Stimulated activated naive CD4-positive, alpha-beta T cell treated with Interleukin-2 at 50 U/mL for 16 hours (primary cell): ENCODE results near the gene NUDT14.

Experiments used
- DNase-seq: peaks from one replicate; lab custom pipeline; 2025; lab: John Stamatoyannopoulos, UW

NUDT14 gene

DNA sequence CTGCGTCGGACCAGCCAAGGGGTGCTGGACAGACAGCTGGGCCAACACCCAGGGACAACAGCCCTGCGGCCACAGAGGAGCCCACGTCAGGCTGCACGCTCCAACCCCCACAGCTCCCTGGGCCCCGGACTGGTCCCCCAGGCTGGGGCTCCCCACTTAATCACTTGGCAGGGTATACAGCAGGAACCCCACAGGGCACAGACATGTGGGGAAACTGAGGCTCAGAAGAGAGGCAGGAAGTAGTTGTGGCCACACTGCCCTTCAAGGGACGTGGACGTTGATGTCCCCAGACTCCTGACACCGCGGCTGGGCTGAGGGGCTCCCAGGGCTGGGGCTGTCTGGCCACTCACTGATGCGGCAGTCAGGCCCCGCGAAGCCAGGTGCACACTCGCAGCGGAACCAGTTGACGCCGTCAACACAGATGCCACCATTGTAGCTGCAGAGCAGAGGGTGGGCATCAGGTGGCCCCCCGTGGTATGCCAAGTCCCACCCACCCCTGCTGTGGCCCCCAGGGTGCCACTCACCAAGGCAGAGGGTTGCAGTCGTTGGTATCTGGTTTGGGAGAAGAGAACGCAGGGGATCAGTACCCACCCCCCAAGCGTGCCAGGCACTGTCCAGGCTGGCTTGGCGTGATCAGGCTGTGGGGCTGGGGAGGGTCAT lies 34.0 kb downstream of the NUDT14 start:
- DNase-seq: no peak

DNA sequence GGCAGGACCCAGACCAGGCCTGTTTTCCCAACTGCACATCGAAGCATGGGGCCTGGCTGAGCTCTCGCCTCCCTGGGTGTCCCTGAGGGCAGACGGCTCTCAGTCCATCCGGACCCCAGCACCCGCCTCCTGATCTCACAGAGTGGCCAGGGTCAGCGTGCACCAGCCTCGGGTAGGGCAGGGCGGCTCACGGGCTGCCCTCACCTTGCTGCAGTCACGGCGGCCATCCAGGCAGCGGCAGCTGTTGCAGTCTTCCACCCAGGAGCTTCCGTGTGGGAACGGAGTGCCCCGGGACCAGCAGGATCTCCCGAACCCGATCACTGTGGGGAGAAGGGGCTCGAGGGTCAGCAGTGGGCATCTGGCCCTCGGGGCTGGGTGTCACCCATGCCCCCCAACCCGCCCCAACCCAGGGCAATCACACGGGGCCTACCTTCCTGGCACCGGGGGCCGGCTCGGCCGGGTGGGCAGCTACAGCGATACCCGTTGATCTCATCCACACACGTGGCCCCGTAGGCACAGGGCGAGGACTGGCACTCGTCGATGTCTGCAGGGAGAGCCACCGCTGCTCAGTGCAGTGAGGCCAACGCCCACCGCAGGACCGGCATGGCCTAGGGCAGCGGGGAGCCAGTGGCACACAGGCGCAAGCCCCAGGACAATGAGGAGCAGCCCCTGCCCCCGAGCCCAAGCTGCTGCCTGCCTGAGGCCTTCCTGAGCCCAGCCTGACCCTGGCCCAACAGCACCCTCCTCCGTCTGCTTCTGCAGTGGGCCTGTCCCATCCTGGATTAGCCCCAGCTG lies 34.7 kb downstream of the NUDT14 start:
- no peak for DNase-seq

DNA sequence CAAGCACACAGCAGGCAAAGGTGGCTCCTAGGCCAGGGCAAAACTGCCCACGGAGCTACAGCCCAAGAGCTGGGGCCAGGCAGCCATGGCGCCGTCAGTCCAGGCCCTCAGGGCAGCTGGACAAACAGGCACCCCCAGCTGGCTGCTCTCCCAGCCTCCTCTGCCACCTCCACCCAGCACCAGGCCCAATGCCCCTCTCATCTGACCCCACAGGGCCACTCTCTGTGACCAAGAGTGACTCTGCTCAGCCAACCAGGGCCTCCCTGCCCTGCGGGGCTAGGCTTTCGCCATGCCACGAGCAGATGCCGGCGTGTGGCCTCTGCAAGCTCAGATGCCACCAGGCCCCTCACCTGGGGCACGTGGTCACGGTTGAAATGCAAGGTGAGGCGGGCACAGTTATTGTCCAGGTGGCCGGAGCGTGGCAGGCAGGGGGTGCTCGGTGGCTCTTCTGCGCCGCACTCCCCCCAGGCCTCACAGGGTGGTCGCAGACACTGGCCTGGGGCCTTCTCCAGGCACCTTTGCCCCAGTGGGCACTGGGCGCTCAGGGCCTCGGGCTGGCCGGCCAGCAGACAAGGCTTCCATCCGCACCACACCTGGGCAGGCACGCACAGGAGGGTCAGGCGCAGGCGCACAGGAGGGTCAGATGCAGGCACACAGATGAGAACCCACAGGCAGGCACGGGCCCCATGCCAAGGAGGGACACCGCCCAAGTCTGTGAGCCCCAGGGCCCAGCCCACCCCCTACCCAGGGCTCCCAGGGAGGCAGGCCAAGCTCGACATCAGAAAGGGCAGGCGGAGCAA lies 35.5 kb downstream of the NUDT14 start:
- DNase-seq: no peak

DNA sequence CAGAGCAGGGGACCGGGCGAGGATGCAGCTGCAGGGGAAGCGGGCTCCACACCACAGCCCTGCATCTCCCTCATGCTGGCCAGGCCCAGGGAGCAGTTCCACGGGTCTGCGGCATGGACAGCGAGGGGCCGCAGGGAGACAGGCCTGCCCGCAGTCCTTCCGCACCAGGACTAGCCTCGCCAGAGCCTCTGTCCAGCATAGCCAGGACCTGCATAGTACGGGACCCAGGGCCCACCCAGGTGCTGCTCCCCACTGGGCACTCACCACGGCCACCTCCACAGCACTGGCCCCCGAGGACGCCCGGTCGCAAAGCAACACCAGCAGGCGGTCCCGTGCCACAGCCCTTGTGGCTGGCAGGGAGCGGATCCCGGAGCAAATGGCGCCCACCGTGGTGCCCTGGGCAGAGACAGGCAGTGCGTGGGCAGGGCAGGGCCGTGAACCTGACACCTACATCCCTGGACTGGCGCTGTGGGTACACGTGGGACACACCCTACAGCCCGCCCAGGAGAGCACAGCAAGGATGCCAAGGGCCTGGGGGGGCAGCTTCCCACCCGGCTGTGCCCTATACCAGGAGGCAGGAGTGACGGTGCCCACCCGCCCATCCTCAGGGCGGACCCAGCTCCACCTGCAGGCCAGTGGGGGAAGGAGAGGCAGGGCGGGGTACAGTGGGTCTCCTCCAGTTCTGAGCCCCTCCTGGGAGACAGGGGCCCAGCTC lies 36.3 kb downstream of the NUDT14 start:
- DNase-seq: no peak

DNA sequence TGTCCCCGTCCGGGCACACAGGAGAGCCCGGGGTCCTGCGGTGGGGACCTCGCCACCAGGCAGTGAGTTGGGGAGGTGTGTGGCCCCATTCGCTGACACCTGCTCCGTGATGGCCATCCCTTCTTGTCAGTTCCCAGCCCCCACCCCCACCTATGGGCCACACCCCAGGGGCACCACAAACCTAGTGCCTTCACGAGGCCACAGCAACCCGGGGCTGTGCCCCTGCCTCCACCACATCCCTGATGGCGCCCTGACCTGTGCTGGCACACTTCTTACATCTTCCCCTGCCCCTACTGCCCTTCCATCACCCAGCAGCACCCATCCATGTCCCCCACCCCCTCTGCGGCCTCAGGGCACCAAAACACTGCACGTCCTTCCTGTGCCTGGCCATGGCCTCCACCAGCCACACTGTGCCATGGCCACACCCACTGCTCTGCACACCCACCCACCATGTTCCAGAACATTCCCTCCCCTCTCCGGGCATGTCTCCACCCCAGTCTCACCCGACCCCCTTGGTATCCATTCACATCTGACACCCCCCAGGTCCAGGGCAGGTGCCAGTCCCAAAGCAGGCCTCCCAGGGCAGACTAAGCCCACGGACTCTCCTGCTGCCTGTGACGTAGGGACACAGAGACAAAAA lies 37.0 kb downstream of the NUDT14 start:
- no peak for DNase-seq

DNA sequence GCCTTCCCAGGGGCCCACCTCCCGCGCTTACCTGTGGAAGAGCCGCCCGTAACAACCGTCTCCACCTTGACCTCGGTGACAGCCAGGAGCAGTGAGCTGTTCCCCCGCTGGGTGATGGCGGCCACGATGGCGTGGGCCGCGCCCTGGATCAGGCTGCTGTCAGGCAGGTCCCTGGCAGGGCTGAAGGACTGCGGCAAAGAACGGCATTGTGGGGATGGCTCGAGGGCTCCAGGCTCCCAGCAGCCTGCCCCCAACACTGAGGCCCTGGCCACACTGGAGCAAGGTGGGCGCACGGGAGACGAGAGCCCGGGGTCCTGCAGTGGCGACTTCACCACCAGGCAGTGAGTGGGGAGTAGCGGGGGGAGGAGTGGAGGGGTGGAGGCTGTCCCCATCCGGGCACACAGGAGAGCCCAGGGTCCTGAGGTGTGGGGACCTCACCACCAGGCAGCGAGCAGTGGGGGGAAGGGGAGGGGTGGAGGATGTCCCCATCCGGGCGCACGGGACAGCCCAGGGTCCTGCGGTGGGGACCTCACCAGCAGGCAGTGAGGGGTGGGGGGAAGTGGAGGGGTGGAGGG lies 37.6 kb downstream of the NUDT14 start:
- no peak for DNase-seq

DNA sequence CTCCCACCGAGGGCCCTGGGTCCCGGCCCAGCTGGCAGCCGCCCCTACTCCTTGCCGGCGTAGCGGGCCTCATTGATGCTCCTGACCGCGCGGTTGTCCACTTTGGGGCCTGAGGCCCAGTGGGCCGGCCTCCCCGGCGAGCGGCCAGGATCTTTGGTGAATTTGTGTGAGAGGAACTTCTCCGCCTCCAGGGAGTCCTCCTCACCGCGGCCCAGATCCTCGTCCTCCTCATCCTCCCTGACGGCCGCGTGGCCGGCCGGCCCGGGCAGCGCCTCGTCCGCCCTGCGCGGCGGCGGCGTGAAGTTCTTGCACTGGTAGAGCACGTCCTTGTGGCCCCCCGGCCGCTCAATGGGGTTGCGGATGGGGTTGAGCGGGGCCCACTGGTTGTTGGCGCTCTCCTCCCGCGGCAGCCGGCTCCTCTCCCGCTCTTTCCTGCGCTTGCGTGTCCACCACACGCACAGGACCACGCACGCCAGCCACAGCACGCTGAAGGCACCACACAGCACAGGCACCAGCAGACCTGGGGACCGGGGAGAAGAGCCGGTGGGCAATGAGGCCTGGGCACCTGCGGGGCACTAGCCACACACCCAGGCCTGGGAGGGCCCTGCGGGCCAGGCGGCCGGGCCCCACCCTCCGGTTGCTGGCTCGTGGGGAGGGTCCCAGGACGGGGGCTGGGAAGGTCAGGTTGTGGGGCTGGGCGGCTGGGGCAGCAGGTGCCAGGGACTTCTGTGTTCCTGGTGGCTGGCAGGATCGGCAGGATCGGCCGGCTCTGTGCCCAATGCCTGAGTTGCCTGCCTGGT lies 38.3 kb downstream of the NUDT14 start:
- no peak for DNase-seq

DNA sequence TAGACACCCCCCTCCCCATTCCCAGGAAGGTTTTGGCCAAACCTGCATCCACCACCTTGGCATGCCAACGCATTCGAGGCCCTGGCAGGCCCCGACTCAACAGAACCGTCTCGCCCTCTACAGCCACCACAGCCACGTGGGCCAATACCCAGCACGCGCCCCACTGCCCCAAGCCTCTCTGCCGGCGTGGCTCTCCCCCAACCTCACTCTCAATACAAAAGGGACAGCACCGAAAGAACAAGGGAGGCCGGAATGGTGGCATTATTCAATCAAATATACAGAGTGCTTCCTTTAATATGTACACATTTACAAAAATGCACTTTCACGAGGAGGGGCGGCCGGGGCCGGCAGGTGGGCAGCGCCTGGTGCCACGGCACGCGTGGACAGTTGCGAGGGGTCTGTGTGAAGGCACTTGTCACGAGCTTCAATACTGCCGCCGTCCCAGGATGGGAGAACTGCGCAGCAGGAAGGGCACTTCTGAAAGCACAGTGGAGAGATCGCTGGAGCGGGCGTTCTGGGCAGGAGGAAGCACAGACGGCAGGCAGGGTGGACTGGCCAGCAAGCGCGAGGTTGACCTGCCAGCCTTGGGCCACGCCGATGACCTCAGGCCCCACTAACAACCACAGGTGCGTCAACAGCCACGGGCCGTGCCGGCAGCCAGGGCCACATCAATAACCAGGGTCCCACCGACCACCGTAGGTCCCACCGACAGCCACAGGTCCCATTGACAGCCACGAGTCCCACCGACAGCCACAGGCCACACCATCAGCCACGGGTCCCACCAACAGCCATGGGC lies 39.4 kb downstream of the NUDT14 start:
- no peak for DNase-seq

DNA sequence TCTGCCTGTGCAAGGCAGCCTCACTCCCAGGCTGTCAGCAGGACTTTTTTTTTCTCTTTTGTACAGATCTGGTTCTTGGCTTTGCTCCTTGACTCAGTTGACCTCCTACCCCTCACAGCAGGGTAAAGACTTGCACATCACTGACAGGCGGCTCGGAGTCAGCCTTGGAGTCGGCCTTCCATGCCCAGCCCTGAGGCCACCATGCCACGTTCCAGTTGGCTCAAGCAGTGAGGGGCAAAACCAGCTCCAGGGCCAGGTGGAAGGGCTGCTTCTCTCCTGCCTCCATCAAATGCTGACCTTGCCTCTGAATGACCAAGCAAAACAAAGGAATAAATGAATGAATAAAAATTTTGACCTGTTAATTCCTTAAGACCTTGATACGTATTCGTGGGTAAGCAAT lies 40.1 kb downstream of the NUDT14 start:
- no peak for DNase-seq

DNA sequence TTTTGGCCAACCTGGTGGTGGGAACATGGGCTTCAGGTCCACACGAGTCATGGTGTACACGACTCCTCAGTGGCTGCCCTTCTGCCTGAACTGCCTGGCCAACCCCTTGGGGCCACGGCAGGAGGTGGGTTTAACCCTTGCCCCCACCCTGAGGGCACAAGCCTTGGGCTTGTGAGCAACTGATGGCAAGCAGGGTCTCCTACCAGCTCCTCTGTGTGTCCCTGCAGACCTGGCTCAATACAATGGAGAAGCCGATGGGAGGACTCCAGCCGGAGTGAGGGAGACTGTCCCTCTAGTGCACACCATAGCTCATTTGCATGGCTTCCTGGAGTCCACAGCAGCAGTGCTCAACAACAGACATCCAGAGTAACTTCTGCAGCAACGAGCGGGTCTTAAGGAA lies 40.5 kb downstream of the NUDT14 start:
- DNase-seq: no peak

DNA sequence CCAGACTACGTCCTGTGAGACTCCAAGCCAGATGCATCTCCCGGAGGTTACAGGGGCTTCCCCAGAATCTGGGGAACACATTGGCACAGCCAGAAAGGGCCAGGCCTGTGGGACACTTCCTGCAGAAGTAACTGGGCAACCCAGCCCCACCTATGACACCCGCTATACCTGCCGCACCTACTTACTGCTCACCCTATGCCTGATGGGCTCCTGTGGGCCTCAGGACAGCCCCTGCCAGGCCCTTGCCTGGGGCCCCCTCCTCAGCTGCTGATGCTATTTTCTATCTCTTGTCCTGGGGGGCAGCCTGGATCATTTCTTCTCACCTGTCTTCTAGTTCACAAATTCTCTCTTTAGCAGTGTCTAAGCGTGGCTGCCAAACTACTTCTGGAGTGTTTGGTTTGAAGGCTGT lies 41.3 kb downstream of the NUDT14 start:
- DNase-seq: no peak

DNA sequence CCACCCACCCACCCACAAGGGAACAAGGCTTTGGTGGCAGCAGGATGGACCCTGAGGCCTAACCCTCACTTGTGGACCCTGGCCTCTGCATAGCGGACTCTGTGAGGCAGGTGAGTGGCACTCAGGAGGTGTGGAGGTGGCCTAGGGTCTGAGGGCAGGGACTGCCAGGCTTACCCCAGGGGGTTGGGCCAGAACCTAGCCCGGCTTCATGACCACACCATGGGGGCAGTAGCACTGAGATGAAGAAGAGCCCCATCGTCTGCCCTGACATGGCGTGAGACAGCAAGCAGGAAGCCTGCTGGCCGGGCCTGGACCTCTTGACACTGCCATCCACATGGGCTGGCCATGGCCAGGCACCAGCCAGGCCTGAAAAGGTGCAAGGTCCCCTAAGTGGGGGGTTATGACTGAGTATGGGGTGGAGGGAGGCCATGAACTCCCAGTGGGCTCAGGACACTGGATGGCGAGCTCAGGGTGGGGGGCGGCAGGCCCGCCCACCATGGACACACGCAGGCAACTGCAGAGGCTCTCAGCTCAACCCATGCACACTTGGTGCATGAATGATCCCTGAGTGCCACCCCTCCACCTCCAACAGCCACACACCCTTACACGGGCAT lies 41.8 kb downstream of the NUDT14 start:
- no peak for DNase-seq

DNA sequence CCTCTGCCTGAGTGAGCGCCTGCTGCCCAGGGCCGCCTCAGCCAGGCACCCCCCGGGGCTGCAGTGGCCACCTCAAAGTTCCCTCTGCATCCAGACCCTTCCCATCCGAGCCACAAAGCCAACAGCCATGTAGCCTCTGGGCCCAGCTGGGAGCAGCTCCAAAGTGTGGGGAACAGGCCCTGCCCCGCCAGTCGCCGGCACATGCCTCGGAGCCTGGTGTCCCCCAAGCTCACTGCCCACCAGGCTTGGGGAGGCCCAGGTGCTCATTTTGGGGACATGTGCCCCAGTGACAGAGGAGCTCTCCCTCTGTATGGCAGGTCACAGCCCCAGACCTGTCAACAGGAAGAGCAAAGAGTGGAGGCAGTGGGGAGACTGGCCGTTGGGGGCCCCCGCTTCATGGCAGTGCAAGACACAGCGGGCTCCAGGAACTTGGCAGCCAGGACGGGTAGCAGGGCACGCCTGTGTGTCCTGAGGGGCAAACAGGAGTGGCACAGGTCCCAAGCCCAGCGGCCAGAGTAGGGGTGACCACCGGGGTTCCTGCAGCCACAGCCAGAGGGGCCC lies 42.5 kb downstream of the NUDT14 start:
- DNase-seq: no peak

DNA sequence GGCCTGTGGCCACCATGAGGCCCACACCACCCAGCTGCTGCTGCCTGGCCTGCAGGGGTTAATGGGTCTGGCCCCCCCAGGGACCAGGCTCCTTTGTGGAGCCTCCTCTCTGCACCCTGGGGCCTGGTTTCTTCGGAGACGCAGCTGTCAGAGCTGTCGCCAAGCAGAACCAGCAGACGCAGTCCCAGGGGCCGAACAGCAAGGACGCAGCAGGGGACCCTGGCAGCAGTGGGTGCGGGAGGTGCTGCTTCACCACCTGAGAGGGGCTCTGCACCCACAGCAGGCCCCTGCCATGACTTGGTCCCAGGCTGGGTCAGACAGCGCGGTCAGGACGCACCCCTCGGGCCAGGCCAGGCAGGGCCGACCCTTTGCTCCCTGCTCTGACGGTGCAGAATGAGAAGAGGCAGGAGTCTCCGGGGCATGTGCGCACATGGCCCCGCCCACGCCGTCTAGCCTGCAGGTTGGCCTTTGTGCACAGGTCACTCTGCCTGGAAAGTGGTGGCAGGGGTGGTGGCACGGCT lies 43.0 kb downstream of the NUDT14 start:
- no peak for DNase-seq

DNA sequence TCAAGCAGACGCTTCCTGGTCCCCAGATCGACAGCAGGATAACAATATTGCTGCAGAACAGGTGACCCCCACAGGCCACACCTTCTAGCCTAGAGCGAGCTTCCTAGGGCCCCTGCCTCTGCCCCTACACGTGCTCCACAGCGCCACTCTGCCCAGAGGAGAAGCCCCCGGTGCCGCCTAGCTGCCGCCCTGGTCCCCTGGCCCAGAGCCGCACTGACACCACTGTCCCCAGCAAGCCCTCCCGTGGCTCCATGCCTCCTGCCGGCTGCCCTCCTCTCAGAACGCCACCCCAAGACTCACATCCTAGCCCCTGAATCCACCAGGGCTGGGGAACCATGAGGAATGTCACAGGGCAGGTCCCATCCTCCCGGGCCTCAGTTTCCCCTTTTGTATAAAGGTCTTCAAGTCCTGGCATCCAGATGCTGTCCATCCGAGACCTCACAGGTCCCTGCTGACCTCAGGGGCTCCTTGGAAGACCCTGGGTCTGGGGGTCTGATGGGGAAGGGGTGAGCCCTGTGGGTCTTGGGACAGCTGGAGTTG lies 43.6 kb downstream of the NUDT14 start:
- no peak for DNase-seq

DNA sequence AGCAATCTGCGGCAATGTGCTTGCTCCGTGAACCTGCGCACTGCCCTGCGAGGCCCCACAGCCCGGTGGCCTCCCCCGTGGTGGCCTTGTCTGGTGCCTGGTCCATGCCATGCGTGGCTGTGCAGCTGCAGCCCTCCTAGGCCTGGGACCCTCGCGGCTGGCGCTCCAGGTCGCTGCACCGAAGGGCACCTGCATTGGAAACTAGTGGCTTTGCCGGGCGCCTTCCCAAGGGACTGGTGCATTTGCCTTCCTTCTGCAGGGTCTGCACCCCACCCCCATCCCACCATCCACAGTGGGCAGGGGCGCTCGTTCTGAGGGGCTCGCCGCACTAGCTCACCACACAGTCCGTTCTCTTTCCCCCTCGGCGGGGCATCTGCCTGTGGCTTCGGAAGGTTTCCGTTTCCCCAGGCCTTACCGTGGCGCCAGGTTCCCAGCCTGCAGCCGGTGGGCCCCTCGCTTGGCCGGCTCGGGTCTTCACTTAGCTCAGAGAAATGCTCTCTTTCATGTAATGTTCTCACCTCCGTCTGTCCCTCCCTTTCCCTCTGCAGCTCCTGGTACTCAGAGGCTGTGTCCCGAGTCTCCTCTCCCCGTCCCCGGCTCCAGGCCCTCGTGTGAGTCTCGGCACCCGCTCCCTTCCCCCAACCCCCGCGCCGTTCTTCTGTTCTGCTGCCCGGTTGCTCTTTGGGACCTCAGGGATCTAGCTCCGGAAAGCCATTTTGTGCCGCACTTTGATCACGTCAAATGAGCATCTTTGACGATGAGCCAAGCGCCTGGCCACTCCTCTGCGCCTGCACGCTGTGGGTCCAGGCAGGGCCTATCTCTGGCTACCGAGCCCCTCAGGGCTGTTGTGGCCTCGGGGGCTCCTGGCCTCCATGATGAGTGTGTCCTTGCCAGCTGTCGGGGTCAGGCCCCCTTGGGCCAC lies 44.5 kb downstream of the NUDT14 start:
- DNase-seq: no peak

DNA sequence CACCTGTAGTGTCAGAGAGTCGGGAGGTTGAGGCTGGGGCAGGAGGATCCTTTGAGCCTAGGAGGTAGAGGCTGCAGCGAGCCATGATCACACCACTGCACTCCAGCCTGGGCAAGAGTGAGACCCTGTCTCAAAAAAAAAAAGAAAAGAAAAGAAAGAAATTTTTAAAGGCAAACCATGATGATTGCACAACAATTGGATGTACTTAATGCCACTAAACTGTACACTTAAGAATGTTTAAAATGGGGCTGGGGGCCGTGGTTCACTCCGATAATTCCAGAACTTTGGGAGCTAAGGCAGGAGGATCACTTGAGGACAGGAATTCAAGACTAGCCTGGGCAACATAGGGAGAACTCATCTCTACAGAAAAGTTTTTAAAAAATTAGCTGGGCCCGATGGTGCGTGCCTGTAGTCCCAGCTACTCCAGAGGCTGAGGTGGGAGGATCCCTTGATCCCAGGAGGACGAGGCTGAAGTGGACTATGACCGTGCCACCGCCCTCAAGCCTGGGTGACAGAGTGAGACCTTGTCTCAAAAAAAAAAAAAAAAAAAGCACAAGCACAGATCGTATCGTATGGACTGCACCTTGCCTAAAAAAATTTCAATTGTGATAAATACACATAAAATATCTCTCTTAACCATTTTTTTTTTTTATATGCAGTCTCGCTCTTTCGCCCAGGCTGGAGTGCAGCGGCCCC lies 45.3 kb downstream of the NUDT14 start:
- DNase-seq: no peak
